Fibroblast of lung (primary cell): ENCODE data around the gene TYSND1. TPM values are rescaled to one million over a fixed set of nuclear protein-coding genes. Genes with fewer than 3 reads are reported as not detected.
"Not testable (repeated sequence)": the region's sequence is repeated elsewhere in the genome, so short reads cannot be mapped to it uniquely, and the experiment has no call there.

ENCODE experiments used
- DNase-seq, 2 donors: peaks; one replicate each; pipeline versions ENCODE4 v3.0.0 to v3.0.0-alpha.2; 2010; ENCODE audit warnings: low read depth in 2 of 2
- H2AFZ ChIP-seq: 2 replicates; pipeline ENCODE4 v1.5.1; 2012; ENCODE audit warnings: low read length, control low read depth, inconsistent platforms
- H3K27ac ChIP-seq: 2 replicates; pipeline ENCODE4 v1.5.1; 2011; ENCODE audit warnings: low read length, control low read depth; ENCODE audit not compliant: insufficient read depth
- H3K27me3 ChIP-seq: 2 replicates; pipeline ENCODE4 v1.5.1; 2011; ENCODE audit warnings: mild to moderate bottlenecking, low read length; ENCODE audit not compliant: control insufficient read depth, insufficient read depth
- H3K36me3 ChIP-seq: 2 replicates; pipeline ENCODE4 v1.5.1; 2011; ENCODE audit warnings: low read length; ENCODE audit not compliant: control insufficient read depth, insufficient read depth
- H3K4me1 ChIP-seq: 2 replicates; pipeline ENCODE4 v1.5.1; 2011; ENCODE audit warnings: low read length; ENCODE audit not compliant: control insufficient read depth, insufficient read depth; ENCODE audit errors: extremely low read depth
- H3K4me2 ChIP-seq: 2 replicates; pipeline ENCODE4 v1.5.1; 2011; ENCODE audit warnings: low read length, control low read depth; ENCODE audit not compliant: insufficient read depth; ENCODE audit errors: extremely low read depth
- H3K4me3 ChIP-seq, 4 experiments: fragments of 200-600 bp in 1 of 4; sonication (generic) in 1 of 4; replicated peaks in 1 of 4; 2 replicates each; pipeline ENCODE4 v1.5.1; 2011 to 2016; ENCODE audit warnings: low read length in 4 of 4, low read depth in 3 of 4, mild to moderate bottlenecking in 3 of 4, control low read depth in 2 of 4, inconsistent platforms in 1 of 4, mixed read lengths in 1 of 4; ENCODE audit not compliant: insufficient read depth in 1 of 4; ENCODE audit errors: control extremely low read depth in 1 of 4
- H3K79me2 ChIP-seq: 2 replicates; pipeline ENCODE4 v1.5.1; 2012; ENCODE audit warnings: mild to moderate bottlenecking, low read length, inconsistent platforms; ENCODE audit not compliant: control insufficient read depth, insufficient read depth
- H3K9ac ChIP-seq: 2 replicates; pipeline ENCODE4 v1.5.1; 2011; ENCODE audit warnings: mild to moderate bottlenecking, low read length, control low read depth; ENCODE audit not compliant: insufficient read depth
- H3K9me3 ChIP-seq: 2 replicates; pipeline ENCODE4 v1.5.1; 2012; ENCODE audit warnings: low read depth, low read length; ENCODE audit not compliant: control insufficient read depth, insufficient read depth
- H4K20me1 ChIP-seq: 2 replicates; pipeline ENCODE4 v1.5.1; 2011; ENCODE audit warnings: low read length; ENCODE audit not compliant: control insufficient read depth, insufficient read depth; ENCODE audit errors: extremely low read depth
- CTCF ChIP-seq, 2 donors: IDR thresholded peaks in 1 of 2; conservative IDR thresholded peaks in 1 of 2; 1 replicate in 1 of 2; 2 replicates in 1 of 2; pipeline ENCODE4 v1.5.1; 2011 to 2012; ENCODE audit warnings: low read length in 2 of 2, control low read depth in 1 of 2, inconsistent platforms in 1 of 2, low read depth in 1 of 2, mild to moderate bottlenecking in 1 of 2
- EZH2 ChIP-seq: IDR thresholded peaks from 2 replicates; pipeline ENCODE4 v1.5.1; 2012; ENCODE audit warnings: low read length, control low read depth, mild to moderate bottlenecking; ENCODE audit errors: missing control alignments
- polyA plus RNA-seq, 2 donors: library from polyadenylated mRNA; depleted of rRNA in 1 of 2; stranded (reverse) in 1 of 2; unstranded in 1 of 2; fragments of >200 nt; gene quantifications; 2 replicates each; pipeline ENCODE4 v1.2.1, GENCODE V29; 2011 to 2012; ENCODE audit warnings: missing spikeins in 1 of 2
- total RNA-seq: library from RNA; depleted of rRNA; stranded (reverse); fragments of >200 nt; gene quantifications from 2 replicates; pipeline ENCODE4 v1.2.1, GENCODE V29; 2014

The TYSND1 gene
- total and polyA plus RNA-seq, 2 donors (not counting 1 experiment from before 2014, with no cell fraction given) = 2.4 to 15.5 TPM

GRCh38 chr10:70186571-70186970 lies 40.1 kb upstream of the TYSND1 start:
- peak; percentile 15 to 59 for DNase-seq
- peaks cover 11% of the 10 kb centered on the region for H3K4me1 ChIP-seq

GRCh38 chr10:70186090-70186489 lies 39.6 kb upstream of the TYSND1 start:
- Histone ChIP-seq H3K27ac (no peak overlapping the region), H3K79me2 (no peaks in the 10 kb centered on the region), H3K9me3 (no peaks in the 10 kb centered on the region), H3K4me1 (peaks cover 9% of the 10 kb centered on the region), H3K4me2 (no peak overlapping the region), H2AFZ (no peak overlapping the region), H4K20me1 (no peaks in the 10 kb centered on the region), H3K27me3 (peaks cover 4% of the 10 kb centered on the region), H3K9ac (no peak overlapping the region), H3K36me3 (no peaks in the 10 kb centered on the region), H3K4me3 (no peak overlapping the region)
- no peak for TF ChIP-seq EZH2
- TF ChIP-seq CTCF (conservative IDR thresholded peaks at IDR 0.05 in 1 of 2, IDR thresholded peaks at IDR 0.05 in 1 of 2; ENCODE audit: low read depth in 1 of 2, low read length in 2 of 2) = no peak
- DNase-seq = no peak

More at GRCh38 chr10:70186571-70186970, 40.1 kb upstream of the TYSND1 start:
- H3K27me3 ChIP-seq = peaks cover 4% of the 10 kb centered on the region
- TF ChIP-seq CTCF (conservative IDR thresholded peaks at IDR 0.05 in 1 of 2, IDR thresholded peaks at IDR 0.05 in 1 of 2; ENCODE audit: low read depth in 1 of 2, low read length in 2 of 2) (no peak), EZH2 (no peak)
- no peak overlapping the region for H3K9ac ChIP-seq
- no peaks in the 10 kb centered on the region for H3K79me2 ChIP-seq
- no peak overlapping the region for H2AFZ ChIP-seq
- no peaks in the 10 kb centered on the region for H3K36me3 ChIP-seq
- no peaks in the 10 kb centered on the region for H4K20me1 ChIP-seq
- no peak overlapping the region for H3K4me3 ChIP-seq
- H3K4me2 ChIP-seq = no peak overlapping the region
- no peaks in the 10 kb centered on the region for H3K9me3 ChIP-seq
- H3K27ac ChIP-seq = no peak overlapping the region

GRCh38 chr10:70183304-70183703 lies 36.8 kb upstream of the TYSND1 start:
- DNase-seq = no peak
- Histone ChIP-seq H3K4me3 (no peak overlapping the region), H3K36me3 (no peaks in the 10 kb centered on the region), H3K9me3 (no peaks in the 10 kb centered on the region), H3K4me2 (no peak overlapping the region), H2AFZ (no peak overlapping the region), H3K9ac (no peak overlapping the region), H4K20me1 (no peaks in the 10 kb centered on the region), H3K27ac (no peak overlapping the region), H3K27me3 (peaks cover 4% of the 10 kb centered on the region), H3K4me1 (no peaks in the 10 kb centered on the region), H3K79me2 (no peaks in the 10 kb centered on the region)
- TF ChIP-seq CTCF (conservative IDR thresholded peaks at IDR 0.05 in 1 of 2, IDR thresholded peaks at IDR 0.05 in 1 of 2; ENCODE audit: low read depth in 1 of 2, low read length in 2 of 2) = no peak
- TF ChIP-seq EZH2 = no peak

GRCh38 chr10:70179209-70179608 lies 32.7 kb upstream of the TYSND1 start:
- not testable (repeated sequence) for H3K4me1 ChIP-seq, H3K9ac ChIP-seq, H2AFZ ChIP-seq, DNase-seq, H3K9me3 ChIP-seq, H3K4me3 ChIP-seq, H3K27me3 ChIP-seq, H3K4me2 ChIP-seq, H3K27ac ChIP-seq, H3K79me2 ChIP-seq, H3K36me3 ChIP-seq, H4K20me1 ChIP-seq
